H9 (cell line): ENCODE data around the gene CENPB. TPM values are rescaled to one million over a fixed set of nuclear protein-coding genes. Genes with fewer than 3 reads are reported as not detected.
A peak's percentile ranks its signal among the peaks of the same experiment; 100 is the strongest.

Source experiments
- DNase-seq: peaks from one replicate; pipeline ENCODE4 v3.0.0-alpha.2; 2017
- H2AFZ ChIP-seq: one replicate; pipeline ENCODE4 v1.6.1; 2013; ENCODE audit warnings: mild to moderate bottlenecking, low read length, control low read depth, moderate library complexity
- H2AK5ac ChIP-seq: 2 replicates; pipeline ENCODE4 v1.6.1; 2013; ENCODE audit warnings: low read length, control low read depth, mixed read lengths; ENCODE audit not compliant: insufficient read length
- H2BK120ac ChIP-seq: one replicate; pipeline ENCODE4 v1.6.1; 2013; ENCODE audit warnings: low read depth, mild to moderate bottlenecking, low read length, control low read depth, inconsistent platforms; ENCODE audit not compliant: poor library complexity, severe bottlenecking
- H2BK12ac ChIP-seq: 2 replicates; pipeline ENCODE4 v1.6.1; 2013; ENCODE audit warnings: low read length, control low read depth, mixed read lengths, low read depth; ENCODE audit not compliant: insufficient read length
- H2BK15ac ChIP-seq: 2 replicates; pipeline ENCODE4 v1.6.1; 2013; ENCODE audit warnings: low read depth, low read length, control low read depth
- H2BK20ac ChIP-seq: one replicate; pipeline ENCODE4 v1.6.1; 2013; ENCODE audit warnings: low read depth, mild to moderate bottlenecking, low read length, control low read depth, inconsistent platforms; ENCODE audit not compliant: poor library complexity, severe bottlenecking
- H2BK5ac ChIP-seq: 2 replicates; pipeline ENCODE4 v1.6.1; 2013; ENCODE audit warnings: low read length, control low read depth, mixed read lengths; ENCODE audit not compliant: insufficient read length
- H3K14ac ChIP-seq: 2 replicates; pipeline ENCODE4 v1.6.1; 2013; ENCODE audit warnings: low read length, control low read depth; ENCODE audit not compliant: insufficient read depth
- H3K18ac ChIP-seq: 2 replicates; pipeline ENCODE4 v1.6.1; 2013; ENCODE audit warnings: low read depth, mild to moderate bottlenecking, mixed read lengths, low read length, control low read depth; ENCODE audit not compliant: insufficient read length
- H3K23ac ChIP-seq: 2 replicates; pipeline ENCODE4 v1.6.1; 2013; ENCODE audit warnings: low read length, control low read depth, mixed read lengths, low read depth; ENCODE audit not compliant: insufficient read length
- H3K23me2 ChIP-seq: 2 replicates; pipeline ENCODE4 v1.6.1; 2013; ENCODE audit warnings: low read depth, mild to moderate bottlenecking, mixed read lengths, low read length, control low read depth; ENCODE audit not compliant: insufficient read length, poor library complexity, severe bottlenecking
- H3K27ac ChIP-seq: 2 replicates; pipeline ENCODE4 v1.5.1; 2013; ENCODE audit warnings: low read length, control low read depth, mixed read lengths, low read depth; ENCODE audit not compliant: insufficient read length
- H3K27me3 ChIP-seq: 2 replicates; pipeline ENCODE4 v1.6.1; 2013; ENCODE audit warnings: low read length, control low read depth, inconsistent platforms; ENCODE audit not compliant: insufficient read depth
- H3K4ac ChIP-seq: 2 replicates; pipeline ENCODE4 v1.6.1; 2013; ENCODE audit warnings: low read depth, mild to moderate bottlenecking, control low read depth, inconsistent platforms, low read length, moderate library complexity
- H3K4me1 ChIP-seq: 2 replicates; pipeline ENCODE4 v1.6.1; 2013; ENCODE audit warnings: low read length, control low read depth, inconsistent platforms; ENCODE audit not compliant: insufficient read depth
- H3K4me2 ChIP-seq: 2 replicates; pipeline ENCODE4 v1.6.1; 2013; ENCODE audit warnings: low read length, control low read depth, mixed read lengths; ENCODE audit not compliant: insufficient read length, insufficient read depth
- H3K56ac ChIP-seq: 2 replicates; pipeline ENCODE4 v1.6.1; 2013; ENCODE audit warnings: low read depth, mild to moderate bottlenecking, mixed read lengths, low read length, control low read depth; ENCODE audit not compliant: insufficient read length
- H3K79me1 ChIP-seq: 2 replicates; pipeline ENCODE4 v1.6.1; 2013; ENCODE audit warnings: low read depth, mild to moderate bottlenecking, moderate library complexity, low read length, control low read depth, inconsistent platforms; ENCODE audit not compliant: insufficient read depth, poor library complexity, severe bottlenecking
- H3K79me2 ChIP-seq: 2 replicates; pipeline ENCODE4 v1.6.1; 2013; ENCODE audit warnings: low read length, control low read depth, inconsistent platforms; ENCODE audit not compliant: insufficient read depth
- H3K9ac ChIP-seq: 2 replicates; pipeline ENCODE4 v1.6.1; 2013; ENCODE audit warnings: low read length, control low read depth, mixed read lengths; ENCODE audit not compliant: insufficient read length; ENCODE audit errors: extremely low read depth
- H3K9me3 ChIP-seq: one replicate; pipeline ENCODE4 v1.6.1; 2013; ENCODE audit warnings: low read depth, low read length, inconsistent platforms; ENCODE audit not compliant: control insufficient read depth
- H3T11ph ChIP-seq: one replicate; pipeline ENCODE4 v1.6.1; 2013; ENCODE audit warnings: mild to moderate bottlenecking, low read length, control low read depth, inconsistent platforms
- H4K20me1 ChIP-seq: one replicate; pipeline ENCODE4 v1.6.1; 2013; ENCODE audit not compliant: control insufficient read depth, insufficient read length, insufficient read depth
- H4K5ac ChIP-seq: 2 replicates; pipeline ENCODE4 v1.6.1; 2013; ENCODE audit warnings: low read depth, mild to moderate bottlenecking, mixed read lengths, low read length, control low read depth; ENCODE audit not compliant: insufficient read length
- H4K8ac ChIP-seq: replicated peaks from 2 replicates; pipeline ENCODE4 v1.6.1; 2013; ENCODE audit warnings: low read length, control low read depth, mixed read lengths, low read depth; ENCODE audit not compliant: insufficient read length
- H4K91ac ChIP-seq: 2 replicates; pipeline ENCODE4 v1.6.1; 2013; ENCODE audit warnings: low read depth, mild to moderate bottlenecking, moderate library complexity, mixed read lengths, low read length, control low read depth; ENCODE audit not compliant: insufficient read length
- H3K27ac Mint-ChIP-seq, 3 experiments: 2 replicates in 2 of 3; 3 replicates in 1 of 3; pipeline ENCODE4 v1.8.0; 2020 to 2021; ENCODE audit warnings: mixed read lengths in 3 of 3, mild to moderate bottlenecking in 1 of 3, moderate library complexity in 1 of 3
- H3K27me3 Mint-ChIP-seq: 2 replicates; pipeline ENCODE4 v1.8.0; 2021; ENCODE audit warnings: low read depth, mild to moderate bottlenecking, moderate library complexity, mixed read lengths
- H3K36me3 Mint-ChIP-seq, 3 experiments: 2 replicates in 2 of 3; 3 replicates in 1 of 3; pipeline ENCODE4 v1.8.0; 2020 to 2021; ENCODE audit warnings: low read depth in 3 of 3, mixed read lengths in 3 of 3; ENCODE audit not compliant: insufficient read depth in 1 of 3
- H3K4me1 Mint-ChIP-seq, 2 experiments: 2 replicates each; pipeline ENCODE4 v1.8.0; 2020; ENCODE audit warnings: mixed read lengths in 2 of 2
- H3K4me3 Mint-ChIP-seq, 2 experiments: 2 replicates in 1 of 2; 3 replicates in 1 of 2; pipeline ENCODE4 v1.8.0; 2020 to 2021; ENCODE audit warnings: mild to moderate bottlenecking in 2 of 2, mixed read lengths in 2 of 2, moderate library complexity in 1 of 2
- H3K9me3 Mint-ChIP-seq, 2 experiments: 2 replicates in 1 of 2; 3 replicates in 1 of 2; pipeline ENCODE4 v1.8.0; 2020; ENCODE audit warnings: mild to moderate bottlenecking in 2 of 2, mixed read lengths in 2 of 2, moderate library complexity in 1 of 2
- WGBS: extraction: QIAGEN DNeasy Blood & Tissue Kit; methylation state at CpG from one replicate; pipeline ENCODE4 v1.1.7; 2013; ENCODE audit warnings: missing lambda C conversion rate, low lambda C conversion rate, mixed read lengths; ENCODE audit not compliant: insufficient read length; ENCODE audit errors: extremely low coverage; 5-methylcytosine and 5-hydroxymethylcytosine counted together
- total RNA-seq: library from RNA; stranded (reverse); gene quantifications from 2 replicates; pipeline ENCODE4 v1.2.1, GENCODE V29; 2021
- TF ChIP-seq, protein P1 (sequence below): fragments of 200-600 bp; sonication (generic); conservative IDR thresholded peaks from 3 replicates; pipeline ENCODE4 v1.8.0; 2021; ENCODE audit warnings: antibody characterized with exemption, mild to moderate bottlenecking

CENPB gene
- total RNA-seq, 1 experiment from 2014 or later = 63.1 TPM

DNA sequence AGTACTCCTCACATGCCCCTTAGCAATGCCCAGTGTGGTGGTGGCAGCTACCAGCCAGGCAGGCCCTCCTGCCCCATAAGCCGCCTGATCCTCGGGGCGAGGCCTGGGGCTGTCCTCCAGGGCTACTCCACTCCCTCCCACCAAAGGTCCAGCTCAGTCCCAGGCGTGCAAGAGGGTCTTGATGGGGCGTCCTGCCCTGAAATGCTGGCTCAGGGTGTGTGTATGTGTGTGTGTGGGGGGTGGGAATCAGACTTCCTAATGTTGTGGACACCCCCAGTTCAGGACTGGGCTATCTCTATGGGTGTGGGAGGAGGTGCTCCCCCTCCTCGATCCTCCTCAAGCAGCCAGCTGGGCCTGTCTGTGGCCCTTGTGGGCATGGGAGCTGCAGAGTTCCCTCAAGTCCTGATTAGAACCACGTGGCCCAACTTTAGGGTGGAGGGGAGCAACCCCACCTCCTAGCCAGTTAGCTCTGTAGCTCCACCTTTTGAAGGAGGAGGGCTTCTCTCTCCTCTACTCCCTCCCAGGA, 46.6 kb downstream of the CENPB start:
- no peak overlapping the region for H3K23ac ChIP-seq
- peak overlapping the region in 1 of 3 experiments; percentile 93; a peak in 2 of 7 replicates for H3K27ac Mint-ChIP-seq
- no peak overlapping the region for H2BK15ac ChIP-seq
- no peaks in the 10 kb centered on the region for H3K79me2 ChIP-seq
- H3K9me3 ChIP-seq = no peaks in the 10 kb centered on the region
- H3K4me1 Mint-ChIP-seq = peaks cover 14 to 33% of the 10 kb centered on the region in 2 experiments
- no peak overlapping the region for H2BK12ac ChIP-seq
- H3K9me3 Mint-ChIP-seq = no peaks in the 10 kb centered on the region
- H4K8ac ChIP-seq = no peak overlapping the region
- H2AFZ ChIP-seq = no peak overlapping the region
- no peak overlapping the region for H2AK5ac ChIP-seq
- peaks cover 3% of the 10 kb centered on the region; the same call in 1 of the 2 replicates for H3K4me1 ChIP-seq
- no peak overlapping the region for H3K27ac ChIP-seq
- H2BK5ac ChIP-seq = no peak overlapping the region
- no peak overlapping the region for H2BK120ac ChIP-seq
- H3K18ac ChIP-seq = no peak overlapping the region
- no peaks in the 10 kb centered on the region for H4K20me1 ChIP-seq
- WGBS = no CpG with 5 or more reads among the region's 7 CpGs
- peak; percentile 29 for DNase-seq
- H3K4me3 Mint-ChIP-seq = no peak overlapping the region
- H2BK20ac ChIP-seq = no peak overlapping the region
- peaks cover 11% of the 10 kb centered on the region for H3K27me3 Mint-ChIP-seq
- H3K4ac ChIP-seq = no peak overlapping the region
- TF ChIP-seq, protein P1, sequence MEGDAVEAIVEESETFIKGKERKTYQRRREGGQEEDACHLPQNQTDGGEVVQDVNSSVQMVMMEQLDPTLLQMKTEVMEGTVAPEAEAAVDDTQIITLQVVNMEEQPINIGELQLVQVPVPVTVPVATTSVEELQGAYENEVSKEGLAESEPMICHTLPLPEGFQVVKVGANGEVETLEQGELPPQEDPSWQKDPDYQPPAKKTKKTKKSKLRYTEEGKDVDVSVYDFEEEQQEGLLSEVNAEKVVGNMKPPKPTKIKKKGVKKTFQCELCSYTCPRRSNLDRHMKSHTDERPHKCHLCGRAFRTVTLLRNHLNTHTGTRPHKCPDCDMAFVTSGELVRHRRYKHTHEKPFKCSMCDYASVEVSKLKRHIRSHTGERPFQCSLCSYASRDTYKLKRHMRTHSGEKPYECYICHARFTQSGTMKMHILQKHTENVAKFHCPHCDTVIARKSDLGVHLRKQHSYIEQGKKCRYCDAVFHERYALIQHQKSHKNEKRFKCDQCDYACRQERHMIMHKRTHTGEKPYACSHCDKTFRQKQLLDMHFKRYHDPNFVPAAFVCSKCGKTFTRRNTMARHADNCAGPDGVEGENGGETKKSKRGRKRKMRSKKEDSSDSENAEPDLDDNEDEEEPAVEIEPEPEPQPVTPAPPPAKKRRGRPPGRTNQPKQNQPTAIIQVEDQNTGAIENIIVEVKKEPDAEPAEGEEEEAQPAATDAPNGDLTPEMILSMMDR = no peak
- peaks cover 4% of the 10 kb centered on the region for H3K23me2 ChIP-seq
- H3K14ac ChIP-seq = no peak overlapping the region; the same call in 1 of the 2 replicates
- H3K27me3 ChIP-seq = no peaks in the 10 kb centered on the region
- H3K79me1 ChIP-seq = no peaks in the 10 kb centered on the region
- H3K4me2 ChIP-seq = no peak overlapping the region
- H4K5ac ChIP-seq = no peak overlapping the region
- no peak overlapping the region for H3T11ph ChIP-seq
- no peak overlapping the region for H4K91ac ChIP-seq
- H3K56ac ChIP-seq = no peak overlapping the region
- no peaks in the 10 kb centered on the region for H3K36me3 Mint-ChIP-seq
- H3K9ac ChIP-seq = no peak overlapping the region
